Kidney (tissue), 14 donors: Measurements from ENCODE around the gene CCDC201. TPM values are rescaled to one million over a fixed set of nuclear protein-coding genes. Genes with fewer than 3 reads are reported as not detected.

ENCODE experiments used
- DNase-seq, 5 donors: peaks; one replicate each; pipeline ENCODE4 v3.0.0-alpha.2; 2013 to 2020
- FAIRE-seq: peaks from 2 replicates; lab custom pipeline; 2012; peaks lifted over from hg19 to GRCh38; lab: Jason Lieb, UNC
- H3K27ac ChIP-seq, 2 donors: one replicate each; pipeline ENCODE4 v1.7.0; 2013; ENCODE audit warnings: low read depth in 2 of 2, low read length in 2 of 2, inconsistent platforms in 1 of 2
- H3K27me3 ChIP-seq: one replicate; pipeline ENCODE4 v1.7.1; 2013; ENCODE audit warnings: low read length, inconsistent platforms; ENCODE audit not compliant: control insufficient read depth, insufficient read depth
- H3K36me3 ChIP-seq, 3 donors: one replicate each; pipeline versions ENCODE4 v1.7.0 to v1.7.1; 2013; ENCODE audit warnings: low read length in 3 of 3, control low read depth in 1 of 3, inconsistent platforms in 1 of 3; ENCODE audit not compliant: insufficient read depth in 3 of 3, control insufficient read depth in 2 of 3
- H3K4me1 ChIP-seq, 3 donors: one replicate each; pipeline versions ENCODE4 v1.7.0 to v1.7.1; 2013; ENCODE audit warnings: low read length in 3 of 3, inconsistent platforms in 1 of 3, low read depth in 1 of 3; ENCODE audit not compliant: control insufficient read depth in 2 of 3, insufficient read depth in 2 of 3
- H3K4me3 ChIP-seq, 3 donors: one replicate each; pipeline versions ENCODE4 v1.7.0 to v1.8.1; 2013; ENCODE audit warnings: low read length in 3 of 3, control low read depth in 1 of 3, inconsistent platforms in 1 of 3
- H3K9ac ChIP-seq, 3 donors: one replicate each; pipeline versions ENCODE4 v1.7.0 to v1.7.1; 2013; ENCODE audit warnings: low read length in 3 of 3, control low read depth in 1 of 3, inconsistent platforms in 1 of 3
- H3K9me3 ChIP-seq, 3 donors: one replicate each; pipeline versions ENCODE4 v1.7.0 to v1.7.1; 2013; ENCODE audit warnings: low read length in 3 of 3, control low read depth in 1 of 3, inconsistent platforms in 1 of 3; ENCODE audit not compliant: control insufficient read depth in 2 of 3, insufficient read depth in 1 of 3
- CTCF ChIP-seq: IDR thresholded peaks from 3 replicates; pipeline ENCODE4 v1.5.1; 2012; ENCODE audit warnings: mild to moderate bottlenecking, moderate library complexity, borderline replicate concordance; ENCODE audit not compliant: insufficient read depth; ENCODE audit errors: extremely low read depth
- intact Hi-C: fragments of 100-400 bp; cut with DNase I; formaldehyde crosslinking; loops from one replicate; pipeline ENCODE4 v1.11.1; 2022
- polyA plus RNA-seq: library from polyadenylated mRNA; stranded (reverse); fragments of 350-450 nt; fragmentation: Illumina TruSeq; extraction: RNeasy Lipid Tissue Mini Kit (QIAGEN cat#74804); gene quantifications from one replicate; pipeline ENCODE4 v1.2.3, GENCODE V29; 2014; ENCODE audit warnings: low read depth, low replicate concordance; ENCODE audit not compliant: insufficient read depth
- total RNA-seq: library from RNA; stranded (reverse); fragmentation: NEBNext Ultra II Directional; extraction: Animal tissue kit (Norgen Biotek cat#: 25700); gene quantifications from one replicate; pipeline ENCODE4 v1.2.1, GENCODE V29; 2021
- donor health status: control.
- donor health status: control.
- donor health status: control.
- donor health status: control.
- donor health status: control.
- donor health status: DM: yes; HTN: yes; CAD: no.
- donor health status: Normal renal cell carcinoma (clear cell type).

Gene CCDC201
- total and polyA plus RNA-seq, 2 donors from 2014 or later, result not detected

- FAIRE-seq (no peak), DNase-seq (no peak)
- intact Hi-C loops, result no loop called here
- TF ChIP-seq CTCF, result no peak
- Histone ChIP-seq H3K27me3 (peaks cover 13% of the 10 kb centered on the region), H3K4me3 (no peak overlapping the region), H3K9ac (no peak overlapping the region), H3K4me1 (peaks cover 0 to 8% (median 0%) of the 10 kb centered on the region in 3 donors), H3K27ac (no peak overlapping the region), H3K36me3 (no peaks in the 10 kb centered on the region), H3K9me3 (no peaks in the 10 kb centered on the region)
These were observed 14.2 kb upstream of the CCDC201 start for GRCh38 chr7:45886931-45887667.

GRCh38 chr7:45885264-45885882, 12.5 kb upstream of the CCDC201 start:
- Histone ChIP-seq H3K4me3 (no peak overlapping the region), H3K27me3 (peaks cover 13% of the 10 kb centered on the region), H3K9ac (no peak overlapping the region), H3K36me3 (no peaks in the 10 kb centered on the region), H3K9me3 (no peaks in the 10 kb centered on the region), H3K4me1 (peaks cover 0 to 8% (median 0%) of the 10 kb centered on the region in 3 donors), H3K27ac (no peak overlapping the region)
- FAIRE-seq, result no peak
- intact Hi-C loops, result no loop called here
- TF ChIP-seq CTCF, result no peak
- peak in 4 of 5 donors; percentile 61 to 77 (median 70) for DNase-seq

GRCh38 chr7:45884136-45884535, 11.3 kb upstream of the CCDC201 start:
- Histone ChIP-seq H3K36me3 (no peaks in the 10 kb centered on the region), H3K27ac (no peak overlapping the region), H3K27me3 (peaks cover 10% of the 10 kb centered on the region), H3K4me1 (peaks cover 0 to 8% (median 0%) of the 10 kb centered on the region in 3 donors), H3K9me3 (no peaks in the 10 kb centered on the region), H3K9ac (no peak overlapping the region), H3K4me3 (no peak overlapping the region)
- no peak for FAIRE-seq
- intact Hi-C loops, result no loop called here
- DNase-seq, result peak in 1 of 5 donors; percentile 10
- no peak for TF ChIP-seq CTCF
